ENCODE measurements around the gene CACNA1B. TPM values are rescaled to one million over a fixed set of nuclear protein-coding genes. Genes with fewer than 3 reads are reported as not detected.

CACNA1B gene
- total and polyA plus RNA-seq, 2 donors (not counting 1 experiment from before 2014, with no cell fraction given): 0.15 TPM; not detected in 1

GRCh38 chr9:137969685-137970084 lies 92.1 kb downstream of the CACNA1B start:
- ATAC-seq (ENCODE audit: low read depth): no peak

DNA sequence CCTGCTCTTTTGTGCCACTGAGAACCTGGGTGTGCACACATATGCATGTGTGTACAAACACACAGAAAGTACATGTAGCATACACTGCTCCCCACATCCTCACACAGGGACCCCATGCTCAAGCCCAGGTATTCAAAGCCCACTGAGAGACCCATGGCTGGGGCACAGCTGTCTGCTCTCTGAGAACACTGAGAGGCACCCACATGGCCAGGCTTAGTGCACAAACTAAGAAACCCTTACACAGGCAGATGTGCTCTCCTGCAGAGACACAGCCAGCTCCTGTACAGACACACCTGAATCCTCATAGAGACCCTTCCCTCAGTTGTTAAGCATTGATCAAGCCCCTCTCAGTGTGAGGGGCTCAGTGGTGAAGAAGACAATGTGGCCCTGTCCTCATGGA lies 92.5 kb downstream of the CACNA1B start:
- intact Hi-C loops (cut with micrococcal nuclease): no loop called here
- peaks cover 22% of the 10 kb centered on the region for H3K27me3 Mint-ChIP-seq
- ATAC-seq (ENCODE audit: low read depth): no peak

More at GRCh38 chr9:137969685-137970084, 92.1 kb downstream of the CACNA1B start:
- no peaks in the 10 kb centered on the region for H3K36me3 ChIP-seq (replicated peaks in 1 of 2; ENCODE audit: control extremely low read depth in 1 of 2, control insufficient read depth in 1 of 2, extremely low read depth in 1 of 2, insufficient read depth in 2 of 2, low read length in 1 of 2)
- H3K9me3 ChIP-seq (ENCODE audit: control extremely low read depth in 1 of 3, control insufficient read depth in 2 of 3, insufficient read depth in 1 of 3, low read length in 2 of 3): no peaks in the 10 kb centered on the region
- WGBS (ENCODE audit: insufficient coverage): 77% methylated on average over 2 of the region's 3 CpGs
- no peaks in the 10 kb centered on the region for H4K20me1 ChIP-seq (ENCODE audit: control insufficient read depth, insufficient read depth, low read length, poor library complexity, severe bottlenecking)
- no peak overlapping the region for H3K9ac ChIP-seq (ENCODE audit: low read length)
- no peaks in the 10 kb centered on the region for H3K4me1 Mint-ChIP-seq
- DNase-seq: no peak
- H3K4me3 Mint-ChIP-seq: no peak overlapping the region
- H3K4me1 ChIP-seq (ENCODE audit: control insufficient read depth in 2 of 2, insufficient read depth in 2 of 2, low read length in 2 of 2): no peaks in the 10 kb centered on the region
- peaks cover 0 to 6% (median 0%) of the 10 kb centered on the region in 4 experiments for H3K27me3 ChIP-seq (replicated peaks in 1 of 4; ENCODE audit: control extremely low read depth in 1 of 4, control insufficient read depth in 3 of 4, insufficient read depth in 4 of 4, low read length in 3 of 4)
- TF ChIP-seq CTCF (IDR thresholded peaks at IDR 0.05) (no peak), EZH2 (IDR thresholded peaks at IDR 0.05; ENCODE audit: borderline replicate concordance, insufficient read depth, low read depth, low read length, poor library complexity, severe bottlenecking) (no peak)
- no peak overlapping the region for H2AFZ ChIP-seq (ENCODE audit: insufficient read depth, low read depth, low read length, poor library complexity, severe bottlenecking)
- intact Hi-C loops (cut with micrococcal nuclease): no loop called here
- CTCF ChIA-PET: no interaction called here
- no peak overlapping the region for H3K27ac ChIP-seq (ENCODE audit: low read length in 2 of 2)
- no peak overlapping the region for H3K4me3 ChIP-seq (ENCODE audit: control extremely low read depth in 1 of 5, extremely low read depth in 1 of 5, insufficient read depth in 1 of 5, low read depth in 2 of 5, low read length in 4 of 5)
- H3K79me2 ChIP-seq (ENCODE audit: control insufficient read depth, insufficient read depth, low read length): no peaks in the 10 kb centered on the region
- H3K9me3 Mint-ChIP-seq (ENCODE audit: insufficient read depth): no peaks in the 10 kb centered on the region
- peaks cover 22% of the 10 kb centered on the region for H3K27me3 Mint-ChIP-seq
- no peak overlapping the region for H3K27ac Mint-ChIP-seq
- POLR2A ChIA-PET: no interaction called here
- no peak overlapping the region for H3K4me2 ChIP-seq (replicated peaks; ENCODE audit: low read depth, low read length, poor library complexity, severe bottlenecking)

More for the DNA sequence above, 92.5 kb downstream of the CACNA1B start:
- H3K9me3 ChIP-seq (ENCODE audit: control extremely low read depth in 1 of 3, control insufficient read depth in 2 of 3, insufficient read depth in 1 of 3, low read length in 2 of 3): no peaks in the 10 kb centered on the region
- no peaks in the 10 kb centered on the region for H3K4me1 Mint-ChIP-seq
- H3K4me3 Mint-ChIP-seq: no peak overlapping the region
- ChIA-PET CTCF (no interaction called here), POLR2A (no interaction called here)
- H3K4me1 ChIP-seq (ENCODE audit: control insufficient read depth in 2 of 2, insufficient read depth in 2 of 2, low read length in 2 of 2): no peaks in the 10 kb centered on the region
- no peak overlapping the region for H3K4me3 ChIP-seq (ENCODE audit: control extremely low read depth in 1 of 5, extremely low read depth in 1 of 5, insufficient read depth in 1 of 5, low read depth in 2 of 5, low read length in 4 of 5)
- peaks cover 0 to 6% (median 0%) of the 10 kb centered on the region in 4 experiments for H3K27me3 ChIP-seq (replicated peaks in 1 of 4; ENCODE audit: control extremely low read depth in 1 of 4, control insufficient read depth in 3 of 4, insufficient read depth in 4 of 4, low read length in 3 of 4)
- no peak overlapping the region for H3K9ac ChIP-seq (ENCODE audit: low read length)
- no peak overlapping the region for H2AFZ ChIP-seq (ENCODE audit: insufficient read depth, low read depth, low read length, poor library complexity, severe bottlenecking)
- no peak overlapping the region for H3K27ac ChIP-seq (ENCODE audit: low read length in 2 of 2)
- H3K36me3 ChIP-seq (replicated peaks in 1 of 2; ENCODE audit: control extremely low read depth in 1 of 2, control insufficient read depth in 1 of 2, extremely low read depth in 1 of 2, insufficient read depth in 2 of 2, low read length in 1 of 2): no peaks in the 10 kb centered on the region
- H4K20me1 ChIP-seq (ENCODE audit: control insufficient read depth, insufficient read depth, low read length, poor library complexity, severe bottlenecking): no peaks in the 10 kb centered on the region
- no peaks in the 10 kb centered on the region for H3K9me3 Mint-ChIP-seq (ENCODE audit: insufficient read depth)
- no peak for DNase-seq
- H3K79me2 ChIP-seq (ENCODE audit: control insufficient read depth, insufficient read depth, low read length): no peaks in the 10 kb centered on the region
- H3K27ac Mint-ChIP-seq: no peak overlapping the region
- H3K4me2 ChIP-seq (replicated peaks; ENCODE audit: low read depth, low read length, poor library complexity, severe bottlenecking): no peak overlapping the region
- TF ChIP-seq EZH2 (IDR thresholded peaks at IDR 0.05; ENCODE audit: borderline replicate concordance, insufficient read depth, low read depth, low read length, poor library complexity, severe bottlenecking): no peak
